Placental epithelial cell (primary cell): ENCODE results near the gene BTBD3. TPM values are rescaled to one million over a fixed set of nuclear protein-coding genes. Genes with fewer than 3 reads are reported as not detected.

Experiments
- total RNA-seq: library from RNA; depleted of rRNA; stranded (reverse); fragments of >200 nt; gene quantifications from 2 replicates; pipeline ENCODE4 v1.2.3, GENCODE V29; 2012

Gene BTBD3
- total RNA-seq: 64.0 and 75.4 TPM in 2 replicates

DNA sequence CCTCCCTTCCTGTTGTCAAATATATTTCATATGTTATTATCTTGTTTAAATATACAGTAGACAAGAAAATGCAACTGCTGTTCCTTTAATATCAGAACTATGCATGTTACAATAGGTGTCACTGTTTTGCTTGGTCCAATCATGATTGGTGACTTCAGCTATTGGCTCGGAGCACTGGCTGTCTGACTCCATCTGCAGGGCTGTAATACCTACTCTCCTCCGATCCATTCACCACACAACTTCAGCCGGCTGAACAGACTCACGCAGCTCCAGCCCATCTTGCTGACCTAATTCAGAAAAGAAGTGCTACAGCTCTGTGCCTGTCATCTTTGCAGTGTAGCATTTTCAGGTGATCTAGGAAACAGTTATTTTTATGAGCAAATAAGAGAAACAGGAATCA lies at the start of gene BTBD3:
TSS of gene BTBD3 (plus strand) at position 231 of the 400 bp plus-strand sequence. CDS start 383 bp downstream, outside the sequence.

